HepG2 (cell line): ENCODE data around the gene CRYGA. TPM values are rescaled to one million over a fixed set of nuclear protein-coding genes. Genes with fewer than 3 reads are reported as not detected.
A peak's percentile ranks its signal among the peaks of the same experiment; 100 is the strongest.

ENCODE experiments used
- ATAC-seq: fragments of 200-7000 bp; cut with Tn5 transposase; 3 replicates; pipeline ENCODE4 v1.9.1; 2020; ENCODE audit warnings: mild to moderate bottlenecking, moderate library complexity
- BruUV-seq: library from RNA; stranded (reverse); fragments of 400-500 nt; replicated peaks from 2 replicates; lab custom pipeline; 2021; lab: Mats Ljungman, UMichigan
- CTCF ChIA-PET: fragments of 300-600 bp; formaldehyde crosslinking; extraction: SDS; loops from one replicate; lab custom pipeline; 2021; ENCODE audit warnings: low total read pairs, inconsistent platforms, low intra/inter-chr PET ratio; lab: Yijun Ruan, JAX
- POLR2A ChIA-PET: fragments of 350-600 bp; sonication (Branson Sonifier 250); formaldehyde crosslinking; loops from one replicate; lab custom pipeline; 2020; ENCODE audit warnings: antibody characterized with exemption, inconsistent platforms; lab: Yijun Ruan, JAX
- DNase-seq: peaks from one replicate; pipeline ENCODE4 v3.0.0-alpha.2; 2015; ENCODE audit warnings: low spot score
- FAIRE-seq: peaks from 3 replicates; lab custom pipeline; 2011; peaks lifted over from hg19 to GRCh38; lab: Jason Lieb, UNC
- H2AFZ ChIP-seq: one replicate; pipeline ENCODE4 v1.6.1; 2011; ENCODE audit warnings: low read length, inconsistent platforms
- H3K27ac ChIP-seq: fragments of 300-600 bp; 3 replicates; pipeline ENCODE4 v1.8.0; 2011; ENCODE audit warnings: mixed run types, mild to moderate bottlenecking, mixed read lengths, low read length, inconsistent platforms; ENCODE audit not compliant: insufficient read depth; ENCODE audit errors: extremely low read length
- H3K27me3 ChIP-seq, 2 experiments: fragments of 200-600 bp in 1 of 2; 2 replicates in 1 of 2; 3 replicates in 1 of 2; pipeline versions ENCODE4 v1.6.0 to v1.8.0; 2011; ENCODE audit warnings: low read length in 2 of 2, mild to moderate bottlenecking in 2 of 2, moderate library complexity in 2 of 2, inconsistent platforms in 1 of 2; ENCODE audit not compliant: insufficient read depth in 2 of 2, control insufficient read depth in 1 of 2
- H3K36me3 ChIP-seq, 2 experiments: fragments of 200-600 bp in 1 of 2; replicated peaks in 1 of 2; 2 replicates in 1 of 2; 3 replicates in 1 of 2; pipeline versions ENCODE4 v1.5.1 to v1.8.0; 2011; ENCODE audit warnings: low read length in 2 of 2, inconsistent platforms in 1 of 2; ENCODE audit not compliant: insufficient read depth in 2 of 2, control insufficient read depth in 1 of 2
- H3K4me1 ChIP-seq: 2 replicates; pipeline ENCODE4 v1.5.1; 2012; ENCODE audit warnings: low read length, inconsistent platforms; ENCODE audit not compliant: insufficient read depth
- H3K4me2 ChIP-seq: 2 replicates; pipeline ENCODE4 v1.6.0; 2011; ENCODE audit warnings: low read depth, low read length, inconsistent platforms
- H3K4me3 ChIP-seq, 3 experiments: fragments of 200-600 bp in 1 of 3; sonication (generic), shearing (Covaris generic) in 1 of 3; replicated peaks in 1 of 3; 2 replicates each; pipeline ENCODE4 v1.5.1; 2011 to 2016; ENCODE audit warnings: low read length in 3 of 3, inconsistent platforms in 2 of 3, low read depth in 2 of 3, mild to moderate bottlenecking in 2 of 3, control low read depth in 1 of 3, mixed read lengths in 1 of 3; ENCODE audit not compliant: insufficient read depth in 1 of 3
- H3K79me2 ChIP-seq: one replicate; pipeline ENCODE4 v1.6.1; 2011; ENCODE audit warnings: low read length, inconsistent platforms; ENCODE audit not compliant: insufficient read depth
- H3K9ac ChIP-seq: 2 replicates; pipeline ENCODE4 v1.6.0; 2011; ENCODE audit warnings: mild to moderate bottlenecking, low read depth, low read length, inconsistent platforms; ENCODE audit not compliant: insufficient read depth
- H3K9me3 ChIP-seq: 2 replicates; pipeline ENCODE4 v1.5.1; 2012; ENCODE audit warnings: mild to moderate bottlenecking, low read length
- H4K20me1 ChIP-seq: 2 replicates; pipeline ENCODE4 v1.6.0; 2011; ENCODE audit warnings: inconsistent platforms, mild to moderate bottlenecking, low read length, moderate library complexity; ENCODE audit not compliant: insufficient read depth
- ATAD3A ChIP-seq: sonication (generic); formaldehyde crosslinking; IDR thresholded peaks from 2 replicates; pipeline ENCODE4 v1.4.0; 2020; ENCODE audit warnings: missing genetic modification reagents
- DNMT1 ChIP-seq: sonication (generic); formaldehyde crosslinking; IDR thresholded peaks from 2 replicates; pipeline ENCODE4 v1.5.1; 2020; ENCODE audit warnings: mild to moderate bottlenecking, missing genetic modification reagents
- GZF1 ChIP-seq: sonication (generic); formaldehyde crosslinking; IDR thresholded peaks from 2 replicates; pipeline ENCODE4 v1.5.1; 2020; ENCODE audit warnings: mild to moderate bottlenecking, missing genetic modification reagents
- HBP1 ChIP-seq: IDR thresholded peaks from 2 replicates; pipeline ENCODE4 v1.6.1; 2016; ENCODE audit warnings: low read depth, control low read depth
- HOXA3 ChIP-seq: sonication (generic); formaldehyde crosslinking; IDR thresholded peaks from 2 replicates; pipeline ENCODE4 v1.5.0; 2020; ENCODE audit warnings: missing genetic modification reagents
- KLF16 ChIP-seq, 2 experiments: sonication (generic) in 1 of 2; formaldehyde crosslinking in 1 of 2; IDR thresholded peaks; 2 replicates each; pipeline versions ENCODE4 v1.6.1 to v1.8.0; 2016 to 2023; ENCODE audit warnings: missing genetic modification reagents in 2 of 2, missing compliant biosample characterization in 1 of 2
- MAFG ChIP-seq: sonication (generic); formaldehyde crosslinking; IDR thresholded peaks from 2 replicates; pipeline ENCODE4 v1.5.1; 2020; ENCODE audit warnings: mild to moderate bottlenecking, missing genetic modification reagents
- MIER2 ChIP-seq: IDR thresholded peaks from 2 replicates; pipeline ENCODE4 v1.6.1; 2016; ENCODE audit warnings: missing biosample characterization, missing genetic modification reagents
- MYPOP ChIP-seq: sonication (generic); formaldehyde crosslinking; IDR thresholded peaks from 2 replicates; pipeline ENCODE4 v1.8.1; 2023; ENCODE audit warnings: mild to moderate bottlenecking, moderate library complexity, missing genetic modification reagents
- REL ChIP-seq: sonication (generic); formaldehyde crosslinking; conservative IDR thresholded peaks from 2 replicates; pipeline ENCODE4 v1.8.0; 2022; ENCODE audit warnings: mild to moderate bottlenecking, missing genetic modification reagents, moderate library complexity
- SMC3 ChIP-seq: IDR thresholded peaks from 2 replicates; pipeline ENCODE4 v1.6.1; 2011; ENCODE audit warnings: low read length, improper control_type of control experiment
- STAG1 ChIP-seq: sonication (generic); formaldehyde crosslinking; IDR thresholded peaks from 2 replicates; pipeline ENCODE4 v1.4.0; 2020; ENCODE audit warnings: missing genetic modification reagents
- SYNCRIP ChIP-seq: fragments of 200-400 bp; formaldehyde crosslinking; IDR thresholded peaks from 2 replicates; pipeline ENCODE4 v1.6.1; 2018; ENCODE audit warnings: mild to moderate bottlenecking, low read depth, low read length; ENCODE audit not compliant: insufficient read depth
- TFDP1 ChIP-seq: IDR thresholded peaks from 2 replicates; pipeline ENCODE4 v1.6.1; 2016; ENCODE audit warnings: missing compliant biosample characterization, missing genetic modification reagents, borderline replicate concordance
- TP53 ChIP-seq: sonication (generic); formaldehyde crosslinking; conservative IDR thresholded peaks from 2 replicates; pipeline ENCODE4 v1.4.0; 2020; ENCODE audit warnings: missing genetic modification reagents
- YEATS2 ChIP-seq: sonication (generic); formaldehyde crosslinking; IDR thresholded peaks from 2 replicates; pipeline ENCODE4 v1.4.0; 2020; ENCODE audit warnings: missing genetic modification reagents, borderline replicate concordance
- YEATS4 ChIP-seq: sonication (generic); formaldehyde crosslinking; IDR thresholded peaks from 2 replicates; pipeline ENCODE4 v1.4.0; 2020; ENCODE audit warnings: missing genetic modification reagents, borderline replicate concordance
- ZFYVE20 ChIP-seq: sonication (generic); formaldehyde crosslinking; IDR thresholded peaks from 2 replicates; pipeline ENCODE4 v1.8.0; 2023; ENCODE audit warnings: low read depth, mild to moderate bottlenecking, moderate library complexity, missing genetic modification reagents, borderline replicate concordance
- ZNF12 ChIP-seq: sonication (generic); formaldehyde crosslinking; IDR thresholded peaks from 2 replicates; pipeline ENCODE4 v1.5.0; 2020; ENCODE audit warnings: missing genetic modification reagents
- ZNF230 ChIP-seq: sonication (generic); formaldehyde crosslinking; IDR thresholded peaks from 2 replicates; pipeline ENCODE4 v1.4.0; 2020; ENCODE audit warnings: mild to moderate bottlenecking, missing genetic modification reagents
- ZNF275 ChIP-seq: sonication (generic); formaldehyde crosslinking; IDR thresholded peaks from 2 replicates; pipeline ENCODE4 v1.8.0; 2022; ENCODE audit warnings: missing genetic modification reagents, mild to moderate bottlenecking, inconsistent platforms, borderline replicate concordance
- ZNF576 ChIP-seq: sonication (generic); formaldehyde crosslinking; IDR thresholded peaks from 2 replicates; pipeline ENCODE4 v1.4.0; 2020; ENCODE audit warnings: mild to moderate bottlenecking, missing genetic modification reagents
- ZNF792 ChIP-seq: IDR thresholded peaks from 2 replicates; pipeline ENCODE4 v1.6.1; 2016
- WGBS: methylation state at CpG from one replicate; pipeline ENCODE4 v1.1.6; 2017; ENCODE audit warnings: low lambda C conversion rate; 5-methylcytosine and 5-hydroxymethylcytosine counted together
- in situ Hi-C: cut with HindIII; loops from 2 replicates; pipeline ENCODE4 v1.10.0; 2017; ENCODE audit warnings: low pct_unique_long_range_greater_than_20kb; ENCODE audit not compliant: extremely low pct_ligation_motif_present
- intact Hi-C: fragments of 100-400 bp; cut with micrococcal nuclease; formaldehyde crosslinking; loops from one replicate; pipeline ENCODE4 v1.10.0; 2022; ENCODE audit not compliant: unreplicated experiment
- polyA plus RNA-seq, 8 experiments: library from polyadenylated mRNA; depleted of rRNA in 3 of 8; stranded (reverse) in 7 of 8; unstranded in 1 of 8; fragments of >200 nt; fragmentation: Illumina TruSeq in 4 of 8; extraction: Trizol in 4 of 8; gene quantifications; 2 replicates each; pipeline versions ENCODE4 v1.2.1 to v1.2.3, GENCODE V29; 2011 to 2016; ENCODE audit warnings: low read depth in 4 of 8, missing spikeins in 1 of 8, mixed read lengths in 1 of 8; ENCODE audit not compliant: insufficient read depth in 1 of 8
- total RNA-seq, 5 experiments: library from RNA; depleted of rRNA; stranded (reverse); fragments of >200 nt; fragmentation: Illumina TruSeq; extraction: Trizol; gene quantifications; 2 replicates each; pipeline ENCODE4 v1.2.3, GENCODE V29; 2016; ENCODE audit warnings: low read depth in 1 of 5

CRYGA gene
- total and polyA plus RNA-seq, 2 of the 13 experiments (the other 11 are each of a cell fraction or from before 2014, with no cell fraction given), result not detected

GRCh38 chr2:208148803-208149202 lies 14.6 kb downstream of the CRYGA start:
- Histone ChIP-seq H3K9ac (no peak overlapping the region), H4K20me1 (no peaks in the 10 kb centered on the region), H3K36me3 (no peaks in the 10 kb centered on the region), H3K79me2 (no peaks in the 10 kb centered on the region), H2AFZ (no peak overlapping the region), H3K4me3 (no peak overlapping the region), H3K27ac (no peak overlapping the region), H3K27me3 (peaks cover 0 to 5% of the 10 kb centered on the region in 2 experiments; a peak in 1 of 5 replicates), H3K4me1 (peaks cover under 1% of the 10 kb centered on the region), H3K9me3 (no peaks in the 10 kb centered on the region), H3K4me2 (no peak overlapping the region)
- ATAC-seq, result peak; percentile 46; the same call in 1 of the 3 replicates
- CTCF ChIA-PET, result no interaction called here
- no peak for DNase-seq
- WGBS, result 11% methylated on average over 2 of the region's 2 CpGs
- BruUV-seq, result no TSS peak
- POLR2A ChIA-PET, result no interaction called here
- in situ Hi-C loops (no loop called here), intact Hi-C loops (loop anchor here (1.0 kb wide), 1 partner anchor 47 kb away; no protein-coding TSS in a partner anchor)
- FAIRE-seq, result no peak
- TF ChIP-seq MYPOP (no peak), SYNCRIP (no peak), YEATS4 (no peak), REL (CRISPR knock-in tag) (no peak), ZNF792 (no peak), YEATS2 (CRISPR knock-in tag) (no peak), MIER2 (no peak), TP53 (CRISPR knock-in tag) (no peak), ZNF275 (CRISPR knock-in tag) (no peak), STAG1 (CRISPR knock-in tag) (peak; percentile 62), KLF16 (CRISPR knock-in tag; IDR thresholded peaks at IDR 0.05) (no peak), TFDP1 (no peak), ZFYVE20 (no peak), DNMT1 (CRISPR knock-in tag) (no peak), MAFG (CRISPR knock-in tag) (no peak), GZF1 (CRISPR knock-in tag) (no peak), HOXA3 (CRISPR knock-in tag) (no peak), HBP1 (CRISPR knock-in tag) (no peak), ZNF576 (peak; percentile 47; the same call in 1 of the 2 replicates), ZNF230 (CRISPR knock-in tag) (no peak), ZNF12 (no peak), ATAD3A (no peak), SMC3 (peak; percentile 13; the same call in 1 of the 2 replicates)
